Stimulated activated CD8-positive, alpha-beta memory T cell treated with anti-CD3 and anti-CD28 coated beads, Interleukin-15, amount 100 ng/mL, for 1 hour (primary cell): ENCODE results near the gene RGL3.
"Not testable (repeated sequence)": the region's sequence is repeated elsewhere in the genome, so short reads cannot be mapped to it uniquely, and the experiment has no call there.

Experiments
- DNase-seq: peaks from one replicate; pipeline ENCODE4 v3.0.0-alpha.2; 2020; ENCODE audit warnings: low read depth

RGL3 gene

GRCh38 chr19:11361771-11362731 is 57.1 kb downstream of the RGL3 start:
- DNase-seq, result no peak

DNA sequence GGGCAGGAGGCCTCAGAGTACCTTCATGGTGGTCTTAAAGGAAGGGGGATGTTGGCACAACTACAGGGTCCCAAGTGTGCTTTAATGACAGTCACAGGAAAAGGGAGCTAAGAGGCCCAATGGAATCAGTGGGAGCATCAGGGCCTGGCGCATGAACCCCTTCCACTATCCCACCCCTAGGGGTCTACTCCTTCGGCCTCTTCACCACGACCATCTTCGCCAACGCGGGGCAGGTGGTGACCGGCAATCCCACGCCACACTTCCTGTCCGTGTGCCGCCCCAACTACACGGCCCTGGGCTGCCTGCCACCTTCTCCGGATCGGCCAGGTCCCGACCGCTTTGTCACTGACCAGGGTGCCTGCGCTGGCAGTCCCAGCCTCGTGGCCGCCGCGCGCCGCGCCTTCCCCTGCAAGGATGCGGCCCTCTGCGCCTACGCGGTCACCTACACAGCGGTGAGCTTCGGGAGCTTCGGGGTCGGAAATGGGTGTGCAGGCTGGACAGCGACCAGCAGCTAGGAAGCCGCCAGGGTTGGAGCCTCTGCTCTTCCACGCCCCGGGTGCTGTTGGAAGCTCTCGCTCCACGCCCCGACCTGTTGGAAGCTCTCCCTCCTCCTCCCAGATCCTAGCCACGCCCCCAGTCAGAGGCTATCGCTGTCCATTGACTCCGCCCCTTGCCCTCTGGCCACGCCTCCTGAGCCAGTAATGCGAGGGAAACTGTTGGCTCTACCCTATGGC is 57.9 kb downstream of the RGL3 start:
- DNase-seq, result no peak

DNA sequence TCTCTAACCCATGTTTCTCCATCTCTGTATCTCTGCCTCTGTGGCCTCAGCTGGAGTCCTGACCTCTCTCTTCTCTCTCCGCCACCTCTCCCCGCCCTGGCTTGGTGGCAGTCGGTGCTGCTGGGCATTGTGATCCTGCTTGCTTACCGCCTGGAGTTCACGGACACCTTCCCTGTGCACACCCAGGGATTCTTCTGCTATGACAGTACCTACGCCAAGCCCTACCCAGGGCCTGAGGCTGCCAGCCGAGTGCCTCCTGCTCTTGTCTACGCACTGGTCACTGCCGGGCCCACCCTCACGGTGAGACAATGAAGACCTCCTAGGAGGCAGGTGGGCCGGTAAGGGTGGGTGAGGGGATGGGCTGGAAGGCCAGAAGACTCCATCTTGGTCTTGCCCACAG is 59.7 kb downstream of the RGL3 start:
- DNase-seq, result no peak

- no peak for DNase-seq
Observed at GRCh38 chr19:11356676-11357550, 62.2 kb downstream of the RGL3 start.

DNA sequence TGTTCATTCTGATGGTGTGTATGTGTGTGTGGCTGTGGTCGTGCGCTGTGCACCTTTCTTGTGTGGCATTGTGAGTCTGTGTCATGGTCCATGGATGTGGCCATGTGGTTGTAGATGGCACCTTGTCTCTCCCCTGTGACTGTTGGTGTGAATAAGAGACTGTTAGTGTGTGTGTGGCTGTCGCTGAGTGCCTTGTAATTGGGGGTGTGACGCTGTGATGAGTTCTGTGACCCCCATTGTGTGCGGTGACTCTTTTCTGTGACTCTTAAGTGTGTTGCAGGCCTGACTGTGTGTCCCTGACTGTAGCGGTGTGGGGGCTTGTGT is 63.1 kb downstream of the RGL3 start:
- DNase-seq, result no peak

DNA sequence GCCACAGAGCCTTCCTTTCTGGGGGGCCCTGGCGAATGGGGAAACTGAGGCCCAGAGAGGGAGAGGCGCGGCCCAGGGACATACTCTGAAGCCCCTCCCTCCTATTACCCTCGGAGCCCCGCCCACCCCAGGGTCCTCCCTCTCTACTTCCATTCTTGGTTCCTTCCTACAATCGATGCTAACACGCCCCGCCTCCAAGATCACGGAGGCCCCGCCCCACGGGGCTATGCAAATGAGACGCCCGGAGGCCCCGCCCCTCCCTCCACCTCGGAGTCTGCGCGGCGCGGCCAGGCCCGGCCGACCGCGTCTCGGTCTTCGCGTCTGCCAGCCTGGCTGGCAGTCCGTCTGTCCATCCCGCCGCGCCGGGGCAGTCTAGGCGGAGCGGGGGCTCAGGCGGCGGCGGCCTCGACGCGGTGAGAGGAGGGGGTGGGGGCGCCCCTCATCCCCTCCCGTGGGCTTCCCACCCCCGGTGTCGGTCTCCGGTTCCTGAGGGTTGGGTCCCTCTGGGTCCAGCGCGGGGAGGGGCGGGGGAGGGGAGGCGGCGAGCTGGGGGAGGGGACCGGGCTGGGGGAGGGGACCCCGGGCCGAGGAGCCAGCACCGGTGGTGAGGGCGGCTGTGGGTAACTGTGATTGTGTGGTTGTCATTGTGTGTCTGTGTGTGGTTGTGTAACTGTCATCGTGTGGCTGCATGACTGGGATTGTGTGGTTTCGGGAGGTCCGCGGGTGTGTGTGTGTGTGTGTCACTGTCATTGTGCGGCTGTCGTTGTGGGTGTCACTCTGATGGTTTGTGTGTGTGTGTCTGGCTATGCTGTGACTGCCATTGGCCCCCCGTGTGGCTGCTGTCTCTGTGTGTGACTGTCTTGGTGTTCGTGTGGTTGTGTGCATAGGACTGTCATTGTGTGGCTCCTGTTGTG is 63.7 kb downstream of the RGL3 start, which contains the start of gene PLPPR2:
Gene PLPPR2, plus strand, starts transcription at position 273 of the 914 bp plus-strand sequence. CDS start 2,242 bp downstream, outside the sequence.
- peak; percentile 60 for DNase-seq

DNA sequence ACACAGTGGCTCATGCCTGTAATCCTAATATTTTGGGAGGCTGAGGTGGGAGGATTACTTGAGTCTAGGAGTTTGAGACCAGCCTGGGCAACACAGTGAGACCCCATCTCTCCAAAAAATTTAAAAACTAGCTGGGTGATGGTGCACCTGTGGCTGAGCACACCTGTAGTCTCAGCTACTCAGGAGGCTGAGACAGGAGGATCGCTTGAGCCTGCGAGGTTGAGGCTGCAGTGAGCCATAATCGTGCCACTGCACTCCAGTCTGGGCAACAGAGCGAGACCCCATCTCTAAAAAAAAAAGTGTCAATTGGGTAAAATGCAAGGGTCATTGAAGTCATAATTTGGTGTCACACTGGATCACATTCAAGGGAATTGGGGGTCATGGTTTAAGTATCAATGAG is 65.0 kb downstream of the RGL3 start:
- not testable (repeated sequence) for DNase-seq

GRCh38 chr19:11349171-11349570 is 69.9 kb downstream of the RGL3 start:
- no peak for DNase-seq

DNA sequence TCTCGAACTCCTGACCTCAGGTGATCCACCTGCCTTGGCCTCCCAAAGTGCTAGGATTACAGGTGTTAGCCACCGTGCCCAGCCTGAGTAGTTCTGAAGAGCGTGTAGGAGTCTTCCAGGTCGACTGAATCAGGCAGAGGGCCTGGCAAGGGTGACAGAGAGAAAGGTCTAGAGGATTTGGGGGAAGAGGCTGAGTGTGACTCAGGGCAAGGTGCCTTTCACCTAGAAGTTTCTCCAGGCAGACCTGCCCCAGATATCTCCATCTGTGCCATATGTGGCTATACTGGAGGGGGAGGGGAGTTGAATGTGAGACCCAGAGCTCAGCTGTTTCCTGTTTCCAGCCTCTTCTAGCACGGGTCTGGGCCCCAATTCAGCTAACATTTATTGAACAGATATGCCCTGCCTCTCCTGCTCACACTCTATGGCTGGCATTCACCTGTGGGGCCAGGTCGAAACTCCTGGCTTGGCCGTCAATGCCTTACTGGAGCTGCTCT is 71.5 kb downstream of the RGL3 start:
- DNase-seq, result no peak

GRCh38 chr19:11346104-11346940 is 72.8 kb downstream of the RGL3 start, which contains the start of the genes CCDC159 and TMEM205:
Gene CCDC159 (plus strand): TSS chr19:11346519. CDS start chr19:11346607, 88 bp downstream.
Gene TMEM205 (minus strand): TSS chr19:11346268. CDS start chr19:11345619, 649 bp downstream.
- DNase-seq, result peak; percentile 97

DNA sequence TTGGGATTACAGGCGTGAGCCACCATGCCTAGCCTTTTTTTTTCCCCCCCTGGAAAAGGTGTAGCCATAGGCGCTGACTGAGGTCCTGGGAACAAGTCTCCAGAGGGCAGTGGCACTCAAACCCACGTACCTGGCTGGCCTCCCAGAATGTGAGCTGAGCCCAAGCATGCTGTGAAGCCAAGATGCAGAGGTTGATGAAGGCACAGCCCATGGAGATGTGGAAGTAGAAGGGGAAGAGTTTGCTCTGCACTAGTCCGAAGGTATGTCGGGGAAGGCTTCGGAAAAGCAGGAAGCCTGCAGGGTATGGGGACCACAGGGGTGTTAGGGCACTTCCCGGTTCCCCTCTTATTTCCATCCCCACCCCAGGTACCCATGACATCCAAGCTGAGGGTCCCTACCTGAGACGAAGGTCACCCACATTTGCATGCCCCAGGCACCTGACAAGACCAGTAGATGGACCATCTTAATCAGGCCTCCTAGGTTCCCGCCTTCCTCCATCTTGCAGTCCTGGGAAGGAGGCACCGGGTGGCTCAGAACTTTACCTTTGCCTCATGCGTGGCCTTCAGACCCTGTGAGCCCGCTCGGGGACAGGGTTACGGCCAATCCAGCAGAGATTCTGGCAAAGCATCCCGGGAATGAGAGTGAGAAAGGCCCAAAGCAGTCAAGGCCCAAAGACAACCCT is 73.9 kb downstream of the RGL3 start:
- no peak for DNase-seq
